OCI-LY3 (cell line): ENCODE data around the gene PIGL.

Source experiments
- H2AFZ ChIP-seq: fragments of 200-600, 300-600 bp; shearing (Covaris generic); 2 replicates; pipeline ENCODE4 v1.6.0; 2014; ENCODE audit warnings: antibody characterized with exemption, low read depth, low read length
- H3K27ac ChIP-seq: fragments of 200-600, 300-600 bp; sonication (generic); 2 replicates; pipeline ENCODE4 v1.5.1; 2014; ENCODE audit warnings: mild to moderate bottlenecking, low read length, moderate library complexity, mixed read lengths
- H3K27me3 ChIP-seq: fragments of 200-600, 300-600 bp; sonication (generic); 2 replicates; pipeline ENCODE4 v1.6.1; 2014; ENCODE audit warnings: low read depth, low read length, mixed read lengths
- H3K36me3 ChIP-seq: fragments of 200-600, 300-600 bp; sonication (generic); replicated peaks from 2 replicates; pipeline ENCODE3; 2014; ENCODE audit warnings: low read depth, low read length, mixed read lengths
- H3K4me1 ChIP-seq: fragments of 300-600, 200-600 bp; sonication (generic); 2 replicates; pipeline ENCODE4 v1.6.1; 2014; ENCODE audit warnings: low read length, mixed read lengths
- H3K4me2 ChIP-seq: fragments of 200-600, 300-600 bp; sonication (generic); 2 replicates; pipeline ENCODE4 v1.6.1; 2014; ENCODE audit warnings: low read length, mixed read lengths
- H3K4me3 ChIP-seq: fragments of 300-600, 200-600 bp; sonication (generic); 2 replicates; pipeline ENCODE4 v1.5.1; 2014; ENCODE audit warnings: antibody characterized with exemption, mild to moderate bottlenecking, low read length, moderate library complexity
- H3K79me2 ChIP-seq: fragments of 300-600, 200-600 bp; shearing (Covaris generic); 2 replicates; pipeline ENCODE4 v1.6.1; 2014; ENCODE audit warnings: mild to moderate bottlenecking, low read length, mixed read lengths
- H3K9ac ChIP-seq: fragments of 300-600, 200-600 bp; shearing (Covaris generic); 2 replicates; pipeline ENCODE4 v1.6.0; 2014; ENCODE audit warnings: mild to moderate bottlenecking, low read length, moderate library complexity
- H3K9me3 ChIP-seq: fragments of 200-600, 300-600 bp; shearing (Covaris generic); 2 replicates; pipeline ENCODE4 v1.6.1; 2014; ENCODE audit warnings: low read length, mixed read lengths; ENCODE audit not compliant: insufficient read depth
- H4K20me1 ChIP-seq: fragments of 200-600, 300-600 bp; sonication (generic); 2 replicates; pipeline ENCODE4 v1.6.1; 2016; ENCODE audit warnings: low read length, mixed read lengths; ENCODE audit not compliant: insufficient read depth
- CTCF ChIP-seq: fragments of 200-600, 300-600 bp; sonication (generic); IDR thresholded peaks from 2 replicates; pipeline ENCODE4 v1.5.1; 2014; ENCODE audit warnings: antibody characterized with exemption, low read length, low read depth
- EZH2phosphoT487 ChIP-seq: fragments of 200-600 bp; shearing (Covaris generic); IDR thresholded peaks from 2 replicates; pipeline ENCODE4 v1.6.1; 2018; ENCODE audit warnings: antibody characterized with exemption, mixed run types, low read depth

PIGL gene

GRCh38 chr17:16283705-16284104 is 66.7 kb downstream of the PIGL start:
- Histone ChIP-seq H3K4me2 (no peak overlapping the region), H3K9me3 (no peaks in the 10 kb centered on the region), H3K27me3 (no peaks in the 10 kb centered on the region), H3K4me3 (no peak overlapping the region), H3K79me2 (no peaks in the 10 kb centered on the region), H2AFZ (no peak overlapping the region), H3K9ac (no peak overlapping the region), H4K20me1 (no peaks in the 10 kb centered on the region), H3K27ac (no peak overlapping the region), H3K4me1 (peaks cover 39% of the 10 kb centered on the region), H3K36me3 (no peaks in the 10 kb centered on the region)
- TF ChIP-seq EZH2phosphoT487, result no peak
- TF ChIP-seq CTCF, result no peak

GRCh38 chr17:16285646-16286008 is 68.6 kb downstream of the PIGL start:
- no peak for TF ChIP-seq EZH2phosphoT487
- TF ChIP-seq CTCF, result peak; percentile 47
- H3K36me3 ChIP-seq, result no peaks in the 10 kb centered on the region
- H3K79me2 ChIP-seq, result no peaks in the 10 kb centered on the region
- H3K27me3 ChIP-seq, result no peaks in the 10 kb centered on the region
- H2AFZ ChIP-seq, result 0 out of 2 replicates have a peak overlapping the region, but pooled peaks have one; percentile 17
- no peaks in the 10 kb centered on the region for H3K9me3 ChIP-seq
- H3K4me3 ChIP-seq, result peak overlapping the region; percentile 71
- H4K20me1 ChIP-seq, result no peaks in the 10 kb centered on the region
- peaks cover 48% of the 10 kb centered on the region for H3K4me1 ChIP-seq
- H3K4me2 ChIP-seq, result peak overlapping the region; percentile 94
- H3K27ac ChIP-seq, result peak overlapping the region; percentile 99
- H3K9ac ChIP-seq, result peak overlapping the region; percentile 74

- H3K9me3 ChIP-seq, result no peaks in the 10 kb centered on the region
- H3K79me2 ChIP-seq, result no peaks in the 10 kb centered on the region
- H3K4me1 ChIP-seq, result peaks cover 48% of the 10 kb centered on the region
- H3K4me2 ChIP-seq, result peak overlapping the region; percentile 94
- H2AFZ ChIP-seq, result peak overlapping the region; percentile 59; the same call in 1 of the 2 replicates
- H3K9ac ChIP-seq, result peak overlapping the region; percentile 74
- TF ChIP-seq EZH2phosphoT487 (no peak), CTCF (no peak)
- no peaks in the 10 kb centered on the region for H3K27me3 ChIP-seq
- H3K4me3 ChIP-seq, result peak overlapping the region; percentile 71
- H3K27ac ChIP-seq, result peak overlapping the region; percentile 99
- no peaks in the 10 kb centered on the region for H4K20me1 ChIP-seq
- no peaks in the 10 kb centered on the region for H3K36me3 ChIP-seq
Observed at GRCh38 chr17:16286009-16286946, 69.3 kb downstream of the PIGL start.

- TF ChIP-seq EZH2phosphoT487 (no peak), CTCF (peak; percentile 40)
- H3K9me3 ChIP-seq, result no peaks in the 10 kb centered on the region
- H4K20me1 ChIP-seq, result no peaks in the 10 kb centered on the region
- peak overlapping the region; percentile 99 for H3K27ac ChIP-seq
- peak overlapping the region; percentile 74 for H3K9ac ChIP-seq
- no peaks in the 10 kb centered on the region for H3K27me3 ChIP-seq
- H3K4me1 ChIP-seq, result peaks cover 48% of the 10 kb centered on the region
- no peaks in the 10 kb centered on the region for H3K79me2 ChIP-seq
- peak overlapping the region; percentile 94 for H3K4me2 ChIP-seq
- peak overlapping the region; percentile 71 for H3K4me3 ChIP-seq
- H3K36me3 ChIP-seq, result no peaks in the 10 kb centered on the region
- H2AFZ ChIP-seq, result peak overlapping the region; percentile 59; the same call in 1 of the 2 replicates
Observed at GRCh38 chr17:16286947-16287562, 70.0 kb downstream of the PIGL start.
